22Rv1 (cell line): ENCODE measurements around the gene KRTAP12-3.
"Not testable (repeated sequence)": the region's sequence is repeated elsewhere in the genome, so short reads cannot be mapped to it uniquely, and the experiment has no call there.

Source experiments
- H3K27ac ChIP-seq: fragments of 450-650 bp; 2 replicates; pipeline ENCODE4 v1.5.1; 2017
- ZFX ChIP-seq: fragments of 450-650 bp; IDR thresholded peaks from 2 replicates; pipeline ENCODE4 v1.6.1; 2017; ENCODE audit warnings: antibody characterized with exemption, borderline replicate concordance
- TF ChIP-seq, protein P1 (sequence below): fragments of 450-650 bp; IDR thresholded peaks from 2 replicates; pipeline ENCODE4 v1.5.1; 2017; ENCODE audit warnings: mild to moderate bottlenecking

KRTAP12-3 gene

GRCh38 chr21:44671911-44672310 is 14.2 kb downstream of the KRTAP12-3 start:
- no peak for TF ChIP-seq ZFX
- TF ChIP-seq, protein P1, sequence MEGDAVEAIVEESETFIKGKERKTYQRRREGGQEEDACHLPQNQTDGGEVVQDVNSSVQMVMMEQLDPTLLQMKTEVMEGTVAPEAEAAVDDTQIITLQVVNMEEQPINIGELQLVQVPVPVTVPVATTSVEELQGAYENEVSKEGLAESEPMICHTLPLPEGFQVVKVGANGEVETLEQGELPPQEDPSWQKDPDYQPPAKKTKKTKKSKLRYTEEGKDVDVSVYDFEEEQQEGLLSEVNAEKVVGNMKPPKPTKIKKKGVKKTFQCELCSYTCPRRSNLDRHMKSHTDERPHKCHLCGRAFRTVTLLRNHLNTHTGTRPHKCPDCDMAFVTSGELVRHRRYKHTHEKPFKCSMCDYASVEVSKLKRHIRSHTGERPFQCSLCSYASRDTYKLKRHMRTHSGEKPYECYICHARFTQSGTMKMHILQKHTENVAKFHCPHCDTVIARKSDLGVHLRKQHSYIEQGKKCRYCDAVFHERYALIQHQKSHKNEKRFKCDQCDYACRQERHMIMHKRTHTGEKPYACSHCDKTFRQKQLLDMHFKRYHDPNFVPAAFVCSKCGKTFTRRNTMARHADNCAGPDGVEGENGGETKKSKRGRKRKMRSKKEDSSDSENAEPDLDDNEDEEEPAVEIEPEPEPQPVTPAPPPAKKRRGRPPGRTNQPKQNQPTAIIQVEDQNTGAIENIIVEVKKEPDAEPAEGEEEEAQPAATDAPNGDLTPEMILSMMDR: no peak
- no peak overlapping the region for H3K27ac ChIP-seq

GRCh38 chr21:44677881-44678280 is 20.1 kb downstream of the KRTAP12-3 start:
- no peak for TF ChIP-seq ZFX
- TF ChIP-seq, protein P1: no peak
- H3K27ac ChIP-seq: no peak overlapping the region

GRCh38 chr21:44681152-44681551 is 23.4 kb downstream of the KRTAP12-3 start:
- no peak overlapping the region for H3K27ac ChIP-seq
- no peak for TF ChIP-seq ZFX
- TF ChIP-seq, protein P1: no peak

DNA sequence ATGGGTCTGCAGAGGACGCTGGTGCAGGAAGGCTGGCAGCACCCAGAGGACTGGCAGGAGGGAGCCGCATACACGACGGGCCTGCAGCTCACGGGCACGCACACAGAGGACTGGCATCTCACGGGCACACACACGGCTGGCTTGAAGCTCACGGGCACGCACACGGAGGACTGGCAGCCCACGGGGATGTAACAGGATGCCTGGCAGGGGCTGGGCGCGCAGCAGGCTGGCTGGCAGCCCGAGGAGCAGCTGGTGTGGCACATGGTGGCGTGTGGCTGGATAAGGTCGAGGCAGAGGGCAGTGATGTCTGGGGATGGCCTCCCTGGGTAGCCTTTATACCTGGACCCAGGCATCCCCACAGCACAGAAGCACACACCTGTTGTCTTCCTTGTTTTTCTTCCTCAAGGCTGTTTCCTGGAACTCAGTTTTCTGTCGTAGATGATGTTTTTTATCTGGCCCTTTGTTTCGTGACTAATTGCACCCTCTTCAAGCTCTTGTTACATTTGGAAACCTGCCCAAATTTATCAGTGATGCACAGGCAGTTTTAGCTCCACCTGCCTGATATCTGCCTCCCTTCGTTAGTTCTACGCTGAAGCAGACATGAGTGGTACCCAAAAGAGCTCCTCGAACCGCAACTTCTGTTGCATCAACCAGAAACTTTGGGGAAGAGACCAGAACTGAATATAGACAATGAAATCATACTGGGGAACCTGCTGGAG is 24.3 kb downstream of the KRTAP12-3 start, which contains the start of gene KRTAP12-1:
Gene KRTAP12-1 (minus strand): TSS at position 303 of the 719 bp plus-strand sequence. CDS start 40 bp downstream, at position 263.
- TF ChIP-seq, protein P1: no peak
- TF ChIP-seq ZFX: no peak
- H3K27ac ChIP-seq: no peak within 1 kb of the TSS

GRCh38 chr21:44682580-44683151 is 24.9 kb downstream of the KRTAP12-3 start:
- no peak for TF ChIP-seq ZFX
- TF ChIP-seq, protein P1: no peak
- H3K27ac ChIP-seq: no peak overlapping the region

- TF ChIP-seq, protein P1: no peak
- TF ChIP-seq ZFX: no peak
- no peak overlapping the region for H3K27ac ChIP-seq
Observed at GRCh38 chr21:44684077-44684476, 26.3 kb downstream of the KRTAP12-3 start.

DNA sequence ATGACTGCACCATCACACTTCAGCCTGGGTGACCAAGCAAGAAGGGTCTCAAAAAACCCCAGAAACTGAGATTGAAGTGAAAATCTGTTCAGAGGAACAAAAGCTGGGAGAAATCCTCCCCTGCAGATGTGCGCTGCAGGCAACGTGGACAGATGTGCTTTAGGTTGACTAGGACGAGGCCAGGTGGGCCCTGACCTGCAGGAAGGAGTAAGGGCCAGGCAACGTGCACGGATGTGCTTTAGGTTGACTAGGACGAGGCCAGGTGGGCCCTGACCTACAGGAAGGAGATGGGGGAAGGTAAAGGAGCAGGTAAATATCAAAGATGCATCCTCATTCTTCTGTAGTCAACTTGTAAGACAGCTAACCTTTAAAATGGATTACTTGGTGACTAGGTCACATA is 26.8 kb downstream of the KRTAP12-3 start:
- H3K27ac ChIP-seq: no peak overlapping the region
- TF ChIP-seq ZFX: no peak
- TF ChIP-seq, protein P1: no peak

GRCh38 chr21:44685050-44685449 is 27.3 kb downstream of the KRTAP12-3 start:
- H3K27ac ChIP-seq: not testable (repeated sequence)
